Glutamatergic neuron (in vitro differentiated cells): Measurements from ENCODE around the gene CARHSP1. TPM values are rescaled to one million over a fixed set of nuclear protein-coding genes. Genes with fewer than 3 reads are reported as not detected.

Experiments used
- DNase-seq: peaks from one replicate; pipeline ENCODE4 v3.0.0; 2022
- H3K27ac Mint-ChIP-seq: one replicate; pipeline ENCODE4 v1.8.0; 2020; ENCODE audit warnings: mild to moderate bottlenecking, mixed read lengths, inconsistent platforms; ENCODE audit not compliant: unreplicated experiment
- H3K27me3 Mint-ChIP-seq: one replicate; pipeline ENCODE4 v1.8.0; 2020; ENCODE audit warnings: mild to moderate bottlenecking, moderate library complexity, mixed read lengths, inconsistent platforms; ENCODE audit not compliant: unreplicated experiment
- H3K36me3 Mint-ChIP-seq: one replicate; pipeline ENCODE4 v1.8.0; 2020; ENCODE audit warnings: mild to moderate bottlenecking, mixed read lengths, inconsistent platforms; ENCODE audit not compliant: unreplicated experiment
- H3K4me1 Mint-ChIP-seq: one replicate; pipeline ENCODE4 v1.8.0; 2020; ENCODE audit warnings: mild to moderate bottlenecking, low read depth, mixed read lengths, inconsistent platforms; ENCODE audit not compliant: unreplicated experiment
- H3K4me3 Mint-ChIP-seq: one replicate; pipeline ENCODE4 v1.8.0; 2020; ENCODE audit warnings: mild to moderate bottlenecking, mixed read lengths, inconsistent platforms; ENCODE audit not compliant: unreplicated experiment
- H3K9me3 Mint-ChIP-seq: one replicate; pipeline ENCODE4 v1.8.0; 2020; ENCODE audit warnings: mild to moderate bottlenecking, moderate library complexity, mixed read lengths, inconsistent platforms; ENCODE audit not compliant: unreplicated experiment
- CTCF ChIP-seq: fragments of 200-600 bp; sonication (generic); IDR thresholded peaks from one replicate; pipeline ENCODE4 v1.5.0; 2021; ENCODE audit not compliant: partially characterized antibody, unreplicated experiment
- total RNA-seq: library from RNA; stranded (reverse); fragmentation: NEBNext Ultra II Directional; extraction: Animal tissue kit (Norgen Biotek cat#: 25700); gene quantifications from one replicate; pipeline ENCODE4 v1.2.1, GENCODE V29; 2021; ENCODE audit not compliant: unreplicated experiment

Gene CARHSP1
- total RNA-seq, 1 donor from 2014 or later, result 180 TPM

- Mint-ChIP-seq H3K9me3 (peaks cover 10% of the 10 kb centered on the region), H3K4me3 (no peak overlapping the region), H3K36me3 (no peaks in the 10 kb centered on the region), H3K27me3 (peaks cover 7% of the 10 kb centered on the region), H3K27ac (no peak overlapping the region), H3K4me1 (peaks cover 32% of the 10 kb centered on the region)
- no peak for DNase-seq
- TF ChIP-seq CTCF, result no peak
These were observed 15.2 kb downstream of the CARHSP1 start for GRCh38 chr16:8853611-8854010.

- no peaks in the 10 kb centered on the region for H3K36me3 Mint-ChIP-seq
- H3K4me3 Mint-ChIP-seq, result no peak overlapping the region
- H3K4me1 Mint-ChIP-seq, result peaks cover 37% of the 10 kb centered on the region
- peaks cover 7% of the 10 kb centered on the region for H3K27me3 Mint-ChIP-seq
- no peak for TF ChIP-seq CTCF
- peak overlapping the region; percentile 36 for H3K27ac Mint-ChIP-seq
- DNase-seq, result no peak
- H3K9me3 Mint-ChIP-seq, result peaks cover 10% of the 10 kb centered on the region
These were observed 15.7 kb downstream of the CARHSP1 start for GRCh38 chr16:8853150-8853549.

GRCh38 chr16:8852534-8852933 is 16.3 kb downstream of the CARHSP1 start:
- TF ChIP-seq CTCF, result no peak
- H3K27me3 Mint-ChIP-seq, result peaks cover 3% of the 10 kb centered on the region
- H3K9me3 Mint-ChIP-seq, result peaks cover 10% of the 10 kb centered on the region
- no peak overlapping the region for H3K4me3 Mint-ChIP-seq
- DNase-seq, result no peak
- peaks cover 40% of the 10 kb centered on the region for H3K4me1 Mint-ChIP-seq
- H3K27ac Mint-ChIP-seq, result peak overlapping the region; percentile 36
- H3K36me3 Mint-ChIP-seq, result no peaks in the 10 kb centered on the region

- Mint-ChIP-seq H3K4me3 (no peak overlapping the region), H3K27ac (no peak overlapping the region)
These were observed 16.9 kb downstream of the CARHSP1 start for GRCh38 chr16:8851761-8852403.

More at GRCh38 chr16:8851761-8852403, 16.9 kb downstream of the CARHSP1 start:
- Mint-ChIP-seq H3K36me3 (no peaks in the 10 kb centered on the region), H3K9me3 (peaks cover 10% of the 10 kb centered on the region), H3K27me3 (peaks cover 3% of the 10 kb centered on the region), H3K4me1 (peaks cover 43% of the 10 kb centered on the region)
- TF ChIP-seq CTCF, result no peak
- DNase-seq, result no peak
